K562 (cell line): ENCODE data around the gene GAB1.

Source experiments
- CTCF ChIP-seq, 3 experiments: IDR thresholded peaks in 2 of 3; conservative IDR thresholded peaks in 1 of 3; 2 replicates each; pipeline ENCODE4 v1.5.1; 2011 to 2012; ENCODE audit warnings: low read length in 3 of 3, mild to moderate bottlenecking in 3 of 3, control low read depth in 2 of 3, improper control_type of control experiment in 1 of 3, inconsistent platforms in 1 of 3, low read depth in 1 of 3, mixed read lengths in 1 of 3, moderate library complexity in 1 of 3; ENCODE audit not compliant: insufficient read depth in 2 of 3
- POLR2A ChIP-seq: fragments of 450-650 bp; conservative IDR thresholded peaks from 2 replicates; pipeline ENCODE4 v1.6.1; 2016
- RAD21 ChIP-seq, 2 experiments: fragments of 250-450 bp in 1 of 2; fragments of 450-650 bp in 1 of 2; sonication (Bioruptor Pico) in 1 of 2; formaldehyde crosslinking in 1 of 2; IDR thresholded peaks in 1 of 2; conservative IDR thresholded peaks in 1 of 2; 2 replicates each; pipeline versions ENCODE4 v1.4.0 to v1.8.0; 2020 to 2022; ENCODE audit warnings: mild to moderate bottlenecking in 2 of 2, moderate library complexity in 1 of 2
- SIN3A ChIP-seq, 2 experiments: fragments of 150-350 bp in 1 of 2; IDR thresholded peaks; 2 replicates each; pipeline ENCODE4 v1.6.1; 2011 to 2016; ENCODE audit warnings: borderline replicate concordance in 2 of 2, low read depth in 2 of 2, low read length in 2 of 2, mild to moderate bottlenecking in 2 of 2, moderate library complexity in 2 of 2; ENCODE audit not compliant: control insufficient read depth in 1 of 2
- ZNF644 ChIP-seq: fragments of 200-800 bp; sonication (Bioruptor generic); IDR thresholded peaks from 2 replicates; pipeline ENCODE4 v1.6.1; 2016; ENCODE audit warnings: low read depth, missing genetic modification characterization, missing compliant biosample characterization

GRCh38 chr4:143400082-143400481, 63.4 kb downstream of the GAB1 start:
- no peak for TF ChIP-seq SIN3A (IDR thresholded peaks at IDR 0.05; ENCODE audit: borderline replicate concordance in 2 of 2, control insufficient read depth in 1 of 2, low read depth in 2 of 2, low read length in 2 of 2)
- no peak for TF ChIP-seq RAD21 (CRISPR knock-in tag; conservative IDR thresholded peaks at IDR 0.05 in 1 of 2, IDR thresholded peaks at IDR 0.05 in 1 of 2)
- TF ChIP-seq CTCF (IDR thresholded peaks at IDR 0.05 in 2 of 3, conservative IDR thresholded peaks at IDR 0.05 in 1 of 3; ENCODE audit: insufficient read depth in 2 of 3, low read depth in 1 of 3, low read length in 3 of 3): no peak
- TF ChIP-seq ZNF644: no peak
- TF ChIP-seq POLR2A: no peak
